HUES64 (cell line): Measurements from ENCODE around the gene ZNF438.

Experiments used
- H3K27ac ChIP-seq: 2 replicates; pipeline ENCODE4 v1.7.0; 2013; ENCODE audit warnings: low read depth, low read length, inconsistent platforms
- H3K27me3 ChIP-seq: 2 replicates; pipeline ENCODE4 v1.6.1; 2013; ENCODE audit warnings: mild to moderate bottlenecking, low read length; ENCODE audit not compliant: insufficient read depth
- H3K36me3 ChIP-seq: 2 replicates; pipeline ENCODE4 v1.6.1; 2013; ENCODE audit warnings: mild to moderate bottlenecking, low read length; ENCODE audit not compliant: insufficient read depth
- H3K4me1 ChIP-seq: 2 replicates; pipeline ENCODE4 v1.6.1; 2013; ENCODE audit warnings: mild to moderate bottlenecking, low read length, moderate library complexity; ENCODE audit not compliant: insufficient read depth
- H3K4me3 ChIP-seq: 2 replicates; pipeline ENCODE4 v1.5.1; 2013; ENCODE audit warnings: mild to moderate bottlenecking, low read length, moderate library complexity
- H3K9ac ChIP-seq: 2 replicates; pipeline ENCODE4 v1.6.1; 2013; ENCODE audit warnings: mild to moderate bottlenecking, low read depth, low read length
- H3K9me3 ChIP-seq: 2 replicates; pipeline ENCODE4 v1.6.1; 2013; ENCODE audit warnings: low read depth, low read length; ENCODE audit not compliant: insufficient read depth
- WGBS: fragments of 150-250, 120-280 bp; methylation state at CpG from one replicate; pipeline ENCODE4 v1.1.7; 2013; ENCODE audit warnings: missing lambda C conversion rate; 5-methylcytosine and 5-hydroxymethylcytosine counted together

Gene ZNF438

GRCh38 chr10:30897547-30897946 lies 134.1 kb downstream of the ZNF438 start:
- Histone ChIP-seq H3K4me1 (no peaks in the 10 kb centered on the region), H3K27ac (no peak overlapping the region), H3K9ac (no peak overlapping the region), H3K27me3 (no peaks in the 10 kb centered on the region), H3K36me3 (no peaks in the 10 kb centered on the region), H3K4me3 (no peak overlapping the region), H3K9me3 (peaks cover 7% of the 10 kb centered on the region; the same call in 1 of the 2 replicates)
- WGBS, result 100% methylated on average over 1 of the region's 1 CpG

- H3K9me3 ChIP-seq, result peaks cover 7% of the 10 kb centered on the region; the same call in 1 of the 2 replicates
- no peak overlapping the region for H3K9ac ChIP-seq
- no peaks in the 10 kb centered on the region for H3K36me3 ChIP-seq
- H3K4me1 ChIP-seq, result no peaks in the 10 kb centered on the region
- no peak overlapping the region for H3K4me3 ChIP-seq
- H3K27me3 ChIP-seq, result no peaks in the 10 kb centered on the region
- H3K27ac ChIP-seq, result no peak overlapping the region
Measured at GRCh38 chr10:30897048-30897447, 134.6 kb downstream of the ZNF438 start.

DNA sequence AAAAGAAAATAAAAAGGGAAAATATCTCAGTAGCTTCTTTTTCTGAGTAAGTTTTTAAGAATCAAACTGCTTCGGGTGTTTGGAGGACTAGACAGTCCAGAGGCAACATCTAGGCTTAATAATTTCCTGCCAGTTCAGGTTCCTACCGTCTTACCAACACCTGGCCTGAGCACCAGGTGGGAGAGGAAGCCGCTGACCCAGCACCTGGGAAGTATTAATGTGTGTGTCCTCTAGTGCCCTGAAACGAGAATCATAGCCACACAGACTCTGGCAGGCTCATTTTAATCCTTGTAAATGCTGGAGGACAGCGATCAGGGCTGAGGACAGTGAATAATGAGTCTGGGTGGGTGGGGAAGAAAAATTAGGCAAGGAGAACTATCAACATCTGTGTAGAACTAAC lies 137.4 kb downstream of the ZNF438 start:
- Histone ChIP-seq H3K4me3 (no peak overlapping the region), H3K27ac (no peak overlapping the region), H3K36me3 (no peaks in the 10 kb centered on the region), H3K9ac (no peak overlapping the region), H3K4me1 (peaks cover 5% of the 10 kb centered on the region; the same call in 1 of the 2 replicates), H3K9me3 (peaks cover 7% of the 10 kb centered on the region; the same call in 1 of the 2 replicates), H3K27me3 (no peaks in the 10 kb centered on the region)
- WGBS, result 91% methylated on average over 5 of the region's 5 CpGs

GRCh38 chr10:30893208-30893607 lies 138.5 kb downstream of the ZNF438 start:
- Histone ChIP-seq H3K36me3 (no peaks in the 10 kb centered on the region), H3K4me3 (no peak overlapping the region), H3K9me3 (no peaks in the 10 kb centered on the region), H3K4me1 (peaks cover 5% of the 10 kb centered on the region; the same call in 1 of the 2 replicates), H3K27ac (no peak overlapping the region), H3K27me3 (no peaks in the 10 kb centered on the region), H3K9ac (no peak overlapping the region)
- 100% methylated on average over 1 of the region's 1 CpG for WGBS

GRCh38 chr10:30887839-30888238 lies 143.8 kb downstream of the ZNF438 start:
- H3K4me3 ChIP-seq, result no peak overlapping the region
- no peaks in the 10 kb centered on the region for H3K36me3 ChIP-seq
- no peak overlapping the region for H3K27ac ChIP-seq
- H3K9me3 ChIP-seq, result no peaks in the 10 kb centered on the region
- no peak overlapping the region for H3K9ac ChIP-seq
- H3K4me1 ChIP-seq, result peaks cover 16% of the 10 kb centered on the region
- WGBS, result 75% methylated on average over 1 of the region's 1 CpG
- no peaks in the 10 kb centered on the region for H3K27me3 ChIP-seq

DNA sequence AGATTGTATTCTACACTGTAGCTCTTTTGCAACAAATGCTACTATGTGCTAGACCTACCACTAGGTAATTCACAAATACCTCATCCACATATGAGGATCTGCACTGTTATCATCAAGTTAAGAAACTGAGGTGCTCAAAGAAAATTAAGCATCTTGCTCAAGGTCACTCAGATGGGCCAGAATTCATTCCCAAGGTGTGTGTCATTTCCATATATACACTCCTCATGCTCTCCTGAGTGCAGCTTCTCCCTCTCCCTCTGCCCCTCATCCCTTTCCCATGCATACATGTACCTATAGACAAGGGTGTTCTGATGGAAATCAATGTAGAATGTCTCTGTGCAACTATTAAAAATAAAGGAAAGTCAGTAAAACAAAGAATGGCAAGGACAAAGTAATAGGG lies 146.2 kb downstream of the ZNF438 start:
- Histone ChIP-seq H3K4me3 (no peak overlapping the region), H3K9me3 (no peaks in the 10 kb centered on the region), H3K36me3 (no peaks in the 10 kb centered on the region), H3K4me1 (peaks cover 13% of the 10 kb centered on the region), H3K27ac (no peak overlapping the region), H3K9ac (no peak overlapping the region), H3K27me3 (no peaks in the 10 kb centered on the region)

DNA sequence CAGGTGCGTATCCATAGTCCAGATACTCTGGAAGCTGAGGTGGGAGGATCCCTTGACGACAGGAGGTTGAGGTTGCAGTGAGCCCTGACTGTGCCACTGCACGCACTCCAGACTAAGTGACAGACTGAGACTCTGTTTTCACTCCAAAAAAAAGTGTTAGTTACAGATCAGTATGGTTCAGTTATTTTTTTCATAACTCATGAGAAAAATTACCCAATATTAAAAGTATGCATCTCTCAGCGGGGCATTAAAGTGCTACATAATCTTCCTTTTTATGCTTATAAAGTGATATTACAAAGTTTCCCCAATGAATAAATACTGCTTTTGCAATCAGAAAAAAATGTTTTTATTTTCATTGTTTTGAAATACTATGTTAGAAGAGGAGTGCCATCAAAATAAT lies 147.9 kb downstream of the ZNF438 start:
- Histone ChIP-seq H3K4me3 (no peak overlapping the region), H3K9ac (no peak overlapping the region), H3K4me1 (peaks cover 11% of the 10 kb centered on the region), H3K27ac (no peak overlapping the region), H3K9me3 (no peaks in the 10 kb centered on the region), H3K27me3 (no peaks in the 10 kb centered on the region), H3K36me3 (no peaks in the 10 kb centered on the region)
- WGBS, result 93% methylated on average over 3 of the region's 4 CpGs

- Histone ChIP-seq H3K4me1 (peaks cover 11% of the 10 kb centered on the region), H3K27me3 (no peaks in the 10 kb centered on the region), H3K9me3 (no peaks in the 10 kb centered on the region), H3K27ac (no peak overlapping the region), H3K36me3 (no peaks in the 10 kb centered on the region), H3K9ac (no peak overlapping the region), H3K4me3 (no peak overlapping the region)
Measured at GRCh38 chr10:30883116-30883515, 148.5 kb downstream of the ZNF438 start.

DNA sequence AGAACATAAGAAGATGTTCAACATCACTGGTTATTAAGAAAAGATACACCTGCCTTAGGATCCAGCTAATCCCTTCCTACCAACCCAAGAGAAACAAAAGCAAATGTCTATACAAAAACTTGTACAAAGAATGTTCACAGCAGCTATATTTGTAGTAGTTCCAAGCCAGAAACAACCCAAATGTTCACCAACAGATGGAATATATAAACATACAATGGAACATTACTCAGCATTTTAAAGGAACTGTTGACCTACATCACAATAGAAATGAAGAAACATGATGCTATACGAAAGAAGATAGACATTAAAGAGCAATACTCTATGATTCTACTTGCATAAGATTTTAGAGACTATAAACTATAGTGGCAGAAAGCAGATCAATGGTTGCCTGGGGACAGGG lies 149.4 kb downstream of the ZNF438 start:
- H3K9ac ChIP-seq, result no peak overlapping the region
- H3K4me3 ChIP-seq, result no peak overlapping the region
- 80% methylated on average over 1 of the region's 1 CpG for WGBS
- no peaks in the 10 kb centered on the region for H3K27me3 ChIP-seq
- H3K4me1 ChIP-seq, result peaks cover 11% of the 10 kb centered on the region
- no peaks in the 10 kb centered on the region for H3K9me3 ChIP-seq
- H3K36me3 ChIP-seq, result no peaks in the 10 kb centered on the region
- no peak overlapping the region for H3K27ac ChIP-seq

- Histone ChIP-seq H3K4me3 (no peak overlapping the region), H3K27me3 (no peaks in the 10 kb centered on the region), H3K9me3 (no peaks in the 10 kb centered on the region), H3K9ac (no peak overlapping the region), H3K36me3 (no peaks in the 10 kb centered on the region), H3K27ac (no peak overlapping the region), H3K4me1 (no peaks in the 10 kb centered on the region)
- WGBS, result 93% methylated on average over 5 of the region's 5 CpGs
Measured at GRCh38 chr10:30878920-30879319, 152.7 kb downstream of the ZNF438 start.

GRCh38 chr10:30877111-30877510 lies 154.6 kb downstream of the ZNF438 start:
- Histone ChIP-seq H3K27ac (no peak overlapping the region), H3K9ac (no peak overlapping the region), H3K4me1 (no peaks in the 10 kb centered on the region), H3K36me3 (no peaks in the 10 kb centered on the region), H3K9me3 (no peaks in the 10 kb centered on the region), H3K27me3 (no peaks in the 10 kb centered on the region), H3K4me3 (no peak overlapping the region)

- Histone ChIP-seq H3K36me3 (no peaks in the 10 kb centered on the region), H3K27me3 (no peaks in the 10 kb centered on the region), H3K27ac (no peak overlapping the region), H3K9ac (no peak overlapping the region), H3K4me1 (peaks cover 8% of the 10 kb centered on the region; the same call in 1 of the 2 replicates), H3K9me3 (no peaks in the 10 kb centered on the region), H3K4me3 (no peak overlapping the region)
- 100% methylated on average over 1 of the region's 1 CpG for WGBS
Measured at GRCh38 chr10:30873411-30873810, 158.3 kb downstream of the ZNF438 start.
